ENCODE measurements around the gene FNDC5. TPM values are rescaled to one million over a fixed set of nuclear protein-coding genes. Genes with fewer than 3 reads are reported as not detected.

Gene FNDC5
- total and polyA plus RNA-seq, 9 of the 15 experiments (the other 6 are each of a cell fraction or from before 2014, with no cell fraction given), result 0.06 to 2.1 (median 0.22) TPM

- no TSS peak for BruUV-seq (replicated peaks)
- ATAC-seq (no peak), FAIRE-seq (no peak), DNase-seq (ENCODE audit: extremely low read depth in 1 of 4, low spot score in 3 of 4) (no peak)
- ChIA-PET POLR2A (interaction anchor here (0.6 to 1.3 kb wide), 3 partner anchors 12 to 132 kb away, joined by 3 read pairs; no protein-coding TSS in a partner anchor), CTCF (ENCODE audit: low intra/inter-chr PET ratio) (interaction anchor here (0.7 kb wide), 1 partner anchor 303 kb away, joined by 4 read pairs; no protein-coding TSS in a partner anchor)
- Histone ChIP-seq H3K4me3 (no peak overlapping the region), H4K20me1 (replicated peaks; ENCODE audit: control insufficient read depth, insufficient read depth, low read length) (no peaks in the 10 kb centered on the region), H3K9ac (ENCODE audit: insufficient read depth in 1 of 2, low read depth in 2 of 2, low read length in 2 of 2) (no peak overlapping the region), H3K36me3 (ENCODE audit: control insufficient read depth, insufficient read depth, low read length) (peaks cover 62% of the 10 kb centered on the region), H3K4me1 (replicated peaks in 1 of 2; ENCODE audit: control insufficient read depth in 2 of 2, insufficient read depth in 2 of 2, low read length in 2 of 2) (peaks cover 0 to 3% of the 10 kb centered on the region in 2 experiments; a peak in 1 of 5 replicates), H3K9me1 (ENCODE audit: control insufficient read depth, insufficient read depth, low read length) (no peaks in the 10 kb centered on the region), H2AFZ (ENCODE audit: low read depth, low read length) (no peak overlapping the region), H3K79me2 (ENCODE audit: control insufficient read depth, insufficient read depth, low read length) (no peaks in the 10 kb centered on the region), H3K27ac (ENCODE audit: extremely low read depth, low read depth, low read length) (no peak overlapping the region), H3K4me2 (ENCODE audit: insufficient read depth, low read length) (no peak overlapping the region), H3K27me3 (ENCODE audit: control insufficient read depth in 2 of 2, insufficient read depth in 2 of 2, low read length in 2 of 2) (no peaks in the 10 kb centered on the region), H3K9me3 (replicated peaks; ENCODE audit: control insufficient read depth, insufficient read depth, low read depth, low read length) (no peaks in the 10 kb centered on the region)
- in situ Hi-C loops (cut with MboI) (no loop called here), intact Hi-C loops (cut with micrococcal nuclease) (no loop called here)
- no peak for TF ChIP-seq FOXJ2 (tag; IDR thresholded peaks at IDR 0.05)
- no peak for TF ChIP-seq EWSR1 (IDR thresholded peaks at IDR 0.05; ENCODE audit: borderline replicate concordance, low read depth, partially characterized antibody)
- no peak for TF ChIP-seq TEAD1 (CRISPR knock-in tag; IDR thresholded peaks at IDR 0.05)
- no peak for TF ChIP-seq ZNF174 (CRISPR knock-in tag; IDR thresholded peaks at IDR 0.05)
- no peak for TF ChIP-seq RBM15 (IDR thresholded peaks at IDR 0.05; ENCODE audit: insufficient read depth, low read length)
- TF ChIP-seq SETDB1 (IDR thresholded peaks at IDR 0.05; ENCODE audit: low read length), result no peak
- TF ChIP-seq SP2 (IDR thresholded peaks at IDR 0.05; ENCODE audit: extremely low read depth, low read depth, low read length, poor library complexity, severe bottlenecking), result no peak
- no peak for TF ChIP-seq HES1 (IDR thresholded peaks at IDR 0.05; ENCODE audit: low read depth)
- no peak for TF ChIP-seq ZNF431 (CRISPR knock-in tag; IDR thresholded peaks at IDR 0.05)
- no peak for TF ChIP-seq POLR3G (IDR thresholded peaks at IDR 0.05; ENCODE audit: extremely low read depth, insufficient read length, insufficient replicate concordance)
- no peak for TF ChIP-seq RHOXF2B (CRISPR knock-in tag; conservative IDR thresholded peaks at IDR 0.05)
- no peak for TF ChIP-seq NCOA4 (IDR thresholded peaks at IDR 0.05; ENCODE audit: partially characterized antibody)
- TF ChIP-seq IRF2 (CRISPR knock-in tag; IDR thresholded peaks at IDR 0.05), result no peak
- TF ChIP-seq SAFB (IDR thresholded peaks at IDR 0.05; ENCODE audit: borderline replicate concordance, low read depth, low read length), result no peak
These were observed 10.1 kb downstream of the FNDC5 start for GRCh38 chr1:32860566-32860965.

All from K562 (cell line).